Measurements from ENCODE around the gene PACC1. TPM values are rescaled to one million over a fixed set of nuclear protein-coding genes. Genes with fewer than 3 reads are reported as not detected.
"Not testable (repeated sequence)": the region's sequence is repeated elsewhere in the genome, so short reads cannot be mapped to it uniquely, and the experiment has no call there.

The PACC1 gene
- total and polyA plus RNA-seq, 2 experiments from 2014 or later: 9.4 to 10.4 TPM

DNA sequence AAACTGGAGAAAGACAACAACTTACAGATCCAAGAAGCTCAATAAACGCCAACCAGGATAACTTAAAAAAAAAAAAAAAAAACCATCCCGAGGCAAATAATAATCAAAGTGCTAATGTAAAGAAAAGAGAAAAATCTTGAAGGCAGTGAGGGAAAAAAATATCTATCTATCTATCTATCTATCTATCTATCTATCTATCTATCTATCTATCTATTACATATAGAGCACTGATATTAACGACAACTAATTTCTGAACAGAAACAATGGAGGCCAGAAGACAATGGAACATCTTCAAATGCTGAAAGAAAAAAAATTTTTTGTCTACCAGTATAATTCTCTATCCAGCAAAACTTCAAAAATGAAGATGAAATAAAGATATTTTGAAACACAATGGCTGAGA is 18.0 kb downstream of the PACC1 start:
- Histone ChIP-seq H3K27me3 (no peaks in the 10 kb centered on the region), H2AFZ (no peak overlapping the region), H3K79me2 (no peaks in the 10 kb centered on the region), H3K4me2 (no peak overlapping the region), H3K27ac (no peak overlapping the region), H3K36me3 (replicated peaks; ENCODE audit: insufficient read depth, low read depth) (peaks cover 3% of the 10 kb centered on the region), H3K4me1 (ENCODE audit: insufficient read depth) (no peaks in the 10 kb centered on the region), H3K9me2 (replicated peaks; ENCODE audit: insufficient read depth) (no peaks in the 10 kb centered on the region), H3K4me3 (no peak overlapping the region), H3K9me3 (ENCODE audit: low read depth) (peaks cover 5% of the 10 kb centered on the region), H4K20me1 (ENCODE audit: insufficient read depth, poor library complexity, severe bottlenecking) (no peaks in the 10 kb centered on the region)
- TF ChIP-seq EZH2phosphoT487 (IDR thresholded peaks at IDR 0.05; ENCODE audit: low read depth, severe bottlenecking, unreplicated experiment): no peak
- TF ChIP-seq, protein P1, sequence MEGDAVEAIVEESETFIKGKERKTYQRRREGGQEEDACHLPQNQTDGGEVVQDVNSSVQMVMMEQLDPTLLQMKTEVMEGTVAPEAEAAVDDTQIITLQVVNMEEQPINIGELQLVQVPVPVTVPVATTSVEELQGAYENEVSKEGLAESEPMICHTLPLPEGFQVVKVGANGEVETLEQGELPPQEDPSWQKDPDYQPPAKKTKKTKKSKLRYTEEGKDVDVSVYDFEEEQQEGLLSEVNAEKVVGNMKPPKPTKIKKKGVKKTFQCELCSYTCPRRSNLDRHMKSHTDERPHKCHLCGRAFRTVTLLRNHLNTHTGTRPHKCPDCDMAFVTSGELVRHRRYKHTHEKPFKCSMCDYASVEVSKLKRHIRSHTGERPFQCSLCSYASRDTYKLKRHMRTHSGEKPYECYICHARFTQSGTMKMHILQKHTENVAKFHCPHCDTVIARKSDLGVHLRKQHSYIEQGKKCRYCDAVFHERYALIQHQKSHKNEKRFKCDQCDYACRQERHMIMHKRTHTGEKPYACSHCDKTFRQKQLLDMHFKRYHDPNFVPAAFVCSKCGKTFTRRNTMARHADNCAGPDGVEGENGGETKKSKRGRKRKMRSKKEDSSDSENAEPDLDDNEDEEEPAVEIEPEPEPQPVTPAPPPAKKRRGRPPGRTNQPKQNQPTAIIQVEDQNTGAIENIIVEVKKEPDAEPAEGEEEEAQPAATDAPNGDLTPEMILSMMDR (IDR thresholded peaks at IDR 0.05; ENCODE audit: poor library complexity): no peak
- no peak for TF ChIP-seq EZH2 (IDR thresholded peaks at IDR 0.05; ENCODE audit: borderline replicate concordance)
- WGBS (ENCODE audit: low lambda C conversion rate, missing lambda C conversion rate): 100% methylated on average over 3 of the region's 3 CpGs
- no peak for DNase-seq (ENCODE audit: low spot score)

DNA sequence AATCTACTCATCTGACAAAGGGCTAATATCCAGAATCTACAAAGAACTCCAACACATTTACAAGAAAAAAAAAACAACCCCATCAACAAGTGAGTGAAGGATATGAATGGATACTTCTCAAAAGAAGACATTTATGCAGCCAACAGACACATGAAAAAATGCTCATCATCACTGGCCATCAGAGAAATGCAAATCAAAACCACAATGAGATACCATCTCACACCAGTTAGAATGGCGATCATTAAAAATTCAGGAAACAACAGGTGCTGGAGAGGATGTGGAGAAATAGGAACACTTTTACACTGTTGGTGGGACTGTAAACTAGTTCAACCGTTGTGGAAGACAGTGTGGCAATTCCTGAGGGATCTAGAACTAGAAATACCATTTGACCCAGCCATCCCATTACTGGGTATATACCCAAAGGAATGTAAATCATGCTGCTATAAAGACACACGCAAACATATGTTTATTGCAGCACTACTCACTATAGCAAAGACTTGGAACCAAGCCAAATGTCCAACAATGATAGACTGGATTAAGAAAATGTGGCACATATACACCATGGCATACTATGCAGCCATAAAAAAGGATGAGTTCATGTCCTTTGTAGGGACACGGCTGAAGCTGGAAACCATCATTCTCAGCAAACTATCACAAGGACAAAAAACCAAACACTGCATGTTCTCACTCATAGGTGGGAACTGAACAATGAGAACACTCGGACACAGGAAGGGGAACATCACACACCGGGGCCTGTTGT is 18.8 kb downstream of the PACC1 start:
- H3K79me2 ChIP-seq; H4K20me1 ChIP-seq (ENCODE audit: insufficient read depth, poor library complexity, severe bottlenecking); H3K4me1 ChIP-seq (ENCODE audit: insufficient read depth); H3K9me3 ChIP-seq (ENCODE audit: low read depth); H3K4me2 ChIP-seq; H3K27me3 ChIP-seq; H3K27ac ChIP-seq; H3K9me2 ChIP-seq (replicated peaks; ENCODE audit: insufficient read depth); DNase-seq (ENCODE audit: low spot score); H3K36me3 ChIP-seq (replicated peaks; ENCODE audit: insufficient read depth, low read depth); H3K4me3 ChIP-seq; H2AFZ ChIP-seq: not testable (repeated sequence)
- WGBS (ENCODE audit: low lambda C conversion rate, missing lambda C conversion rate): 92% methylated on average over 6 of the region's 6 CpGs

DNA sequence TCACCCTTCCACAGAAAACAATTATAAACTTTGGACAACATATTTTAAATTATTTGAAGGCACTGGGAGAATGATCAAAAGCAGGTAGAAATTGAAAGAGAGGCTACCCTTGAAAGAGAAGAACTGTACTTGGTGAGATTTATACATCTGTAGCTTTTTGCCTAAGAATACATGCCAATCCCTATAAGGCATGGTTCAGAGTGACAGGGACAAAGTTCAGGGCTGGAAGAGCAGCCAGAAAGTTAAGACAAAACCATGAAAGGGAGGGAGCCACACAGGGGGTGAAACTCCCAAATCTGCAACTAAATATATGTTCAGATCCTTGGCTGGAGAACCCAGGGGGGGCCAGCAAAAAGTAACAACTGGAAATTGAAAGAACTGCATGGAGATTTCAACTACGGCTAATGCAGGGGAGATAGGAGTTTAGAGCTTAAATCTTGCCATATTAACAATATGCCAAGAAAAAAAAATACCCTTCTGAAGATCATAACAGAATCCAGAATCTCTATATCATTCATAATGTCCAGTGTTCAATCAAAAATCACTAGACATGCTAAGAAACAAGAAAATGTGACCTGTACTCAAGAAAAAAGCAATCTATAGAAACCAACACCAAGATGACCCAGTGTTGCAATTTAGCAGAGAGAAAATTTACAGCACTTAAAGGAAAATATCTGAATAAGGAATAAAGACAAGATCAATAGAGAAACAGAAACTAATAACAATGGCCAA is 25.5 kb downstream of the PACC1 start:
- H3K36me3 ChIP-seq (replicated peaks; ENCODE audit: insufficient read depth, low read depth): no peaks in the 10 kb centered on the region
- H2AFZ ChIP-seq: no peak overlapping the region
- H4K20me1 ChIP-seq (ENCODE audit: insufficient read depth, poor library complexity, severe bottlenecking): no peaks in the 10 kb centered on the region
- DNase-seq (ENCODE audit: low spot score): no peak
- H3K27me3 ChIP-seq: no peaks in the 10 kb centered on the region
- no peak overlapping the region for H3K4me2 ChIP-seq
- TF ChIP-seq, protein P1 (IDR thresholded peaks at IDR 0.05; ENCODE audit: poor library complexity): no peak
- H3K27ac ChIP-seq: no peak overlapping the region
- no peaks in the 10 kb centered on the region for H3K9me2 ChIP-seq (replicated peaks; ENCODE audit: insufficient read depth)
- H3K4me1 ChIP-seq (ENCODE audit: insufficient read depth): no peaks in the 10 kb centered on the region
- H3K79me2 ChIP-seq: no peaks in the 10 kb centered on the region
- H3K9me3 ChIP-seq (ENCODE audit: low read depth): no peaks in the 10 kb centered on the region
- WGBS (ENCODE audit: low lambda C conversion rate, missing lambda C conversion rate): 59% methylated on average over 1 of the region's 1 CpG
- no peak overlapping the region for H3K4me3 ChIP-seq

DNA sequence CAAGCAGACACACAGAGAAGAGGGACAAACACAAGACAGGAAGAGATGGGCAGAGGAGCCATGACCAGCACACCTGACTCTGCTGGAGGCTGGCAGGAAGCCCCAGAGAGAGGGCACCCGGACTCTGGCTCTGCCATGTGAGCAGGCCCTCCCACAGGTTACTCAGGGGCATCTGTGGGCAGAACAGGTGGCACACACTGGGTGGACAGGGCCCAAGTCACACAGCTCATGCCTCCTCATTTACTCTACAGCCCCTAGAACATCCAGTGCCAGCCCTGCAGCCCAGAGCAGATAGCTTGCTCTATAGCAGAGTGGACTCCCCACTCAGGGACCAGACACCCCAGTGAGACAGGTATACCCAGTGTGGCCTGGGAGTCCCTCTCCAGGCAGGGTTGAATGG is 28.7 kb downstream of the PACC1 start:
- no peaks in the 10 kb centered on the region for H3K27me3 ChIP-seq
- H3K4me1 ChIP-seq (ENCODE audit: insufficient read depth): no peaks in the 10 kb centered on the region
- WGBS (ENCODE audit: low lambda C conversion rate, missing lambda C conversion rate): 83% methylated on average over 1 of the region's 1 CpG
- DNase-seq (ENCODE audit: low spot score): no peak
- H3K9me3 ChIP-seq (ENCODE audit: low read depth): no peaks in the 10 kb centered on the region
- H4K20me1 ChIP-seq (ENCODE audit: insufficient read depth, poor library complexity, severe bottlenecking): no peaks in the 10 kb centered on the region
- no peaks in the 10 kb centered on the region for H3K36me3 ChIP-seq (replicated peaks; ENCODE audit: insufficient read depth, low read depth)
- H2AFZ ChIP-seq: no peak overlapping the region
- H3K79me2 ChIP-seq: no peaks in the 10 kb centered on the region
- no peak overlapping the region for H3K4me2 ChIP-seq
- no peaks in the 10 kb centered on the region for H3K9me2 ChIP-seq (replicated peaks; ENCODE audit: insufficient read depth)
- no peak overlapping the region for H3K27ac ChIP-seq
- TF ChIP-seq EZH2phosphoT487 (IDR thresholded peaks at IDR 0.05; ENCODE audit: low read depth, severe bottlenecking, unreplicated experiment) (no peak), EZH2 (IDR thresholded peaks at IDR 0.05; ENCODE audit: borderline replicate concordance) (no peak)
- TF ChIP-seq, protein P1 (IDR thresholded peaks at IDR 0.05; ENCODE audit: poor library complexity): no peak
- H3K4me3 ChIP-seq: no peak overlapping the region
